22Rv1 (cell line): Measurements from ENCODE around the gene TNKS2.

Experiments
- ZFX ChIP-seq: fragments of 450-650 bp; IDR thresholded peaks from 2 replicates; pipeline ENCODE4 v1.6.1; 2017; ENCODE audit warnings: antibody characterized with exemption, borderline replicate concordance
- TF ChIP-seq, protein P1 (sequence below): fragments of 450-650 bp; IDR thresholded peaks from 2 replicates; pipeline ENCODE4 v1.5.1; 2017; ENCODE audit warnings: mild to moderate bottlenecking

GRCh38 chr10:91860885-91861284 is 62.7 kb downstream of the TNKS2 start:
- TF ChIP-seq, protein P1, sequence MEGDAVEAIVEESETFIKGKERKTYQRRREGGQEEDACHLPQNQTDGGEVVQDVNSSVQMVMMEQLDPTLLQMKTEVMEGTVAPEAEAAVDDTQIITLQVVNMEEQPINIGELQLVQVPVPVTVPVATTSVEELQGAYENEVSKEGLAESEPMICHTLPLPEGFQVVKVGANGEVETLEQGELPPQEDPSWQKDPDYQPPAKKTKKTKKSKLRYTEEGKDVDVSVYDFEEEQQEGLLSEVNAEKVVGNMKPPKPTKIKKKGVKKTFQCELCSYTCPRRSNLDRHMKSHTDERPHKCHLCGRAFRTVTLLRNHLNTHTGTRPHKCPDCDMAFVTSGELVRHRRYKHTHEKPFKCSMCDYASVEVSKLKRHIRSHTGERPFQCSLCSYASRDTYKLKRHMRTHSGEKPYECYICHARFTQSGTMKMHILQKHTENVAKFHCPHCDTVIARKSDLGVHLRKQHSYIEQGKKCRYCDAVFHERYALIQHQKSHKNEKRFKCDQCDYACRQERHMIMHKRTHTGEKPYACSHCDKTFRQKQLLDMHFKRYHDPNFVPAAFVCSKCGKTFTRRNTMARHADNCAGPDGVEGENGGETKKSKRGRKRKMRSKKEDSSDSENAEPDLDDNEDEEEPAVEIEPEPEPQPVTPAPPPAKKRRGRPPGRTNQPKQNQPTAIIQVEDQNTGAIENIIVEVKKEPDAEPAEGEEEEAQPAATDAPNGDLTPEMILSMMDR: no peak
- TF ChIP-seq ZFX: no peak
